ENCODE results near the gene MRPL44.

- TF ChIP-seq SIN3A (IDR thresholded peaks at IDR 0.05; ENCODE audit: borderline replicate concordance, insufficient read depth, low read length) = no peak
- TF ChIP-seq POLR2AphosphoS5 (IDR thresholded peaks at IDR 0.05; ENCODE audit: low read depth, low read length) = no peak
- TF ChIP-seq TAF1 (IDR thresholded peaks at IDR 0.05; ENCODE audit: borderline replicate concordance, insufficient read depth, low read length) = no peak
- TF ChIP-seq, protein P1, sequence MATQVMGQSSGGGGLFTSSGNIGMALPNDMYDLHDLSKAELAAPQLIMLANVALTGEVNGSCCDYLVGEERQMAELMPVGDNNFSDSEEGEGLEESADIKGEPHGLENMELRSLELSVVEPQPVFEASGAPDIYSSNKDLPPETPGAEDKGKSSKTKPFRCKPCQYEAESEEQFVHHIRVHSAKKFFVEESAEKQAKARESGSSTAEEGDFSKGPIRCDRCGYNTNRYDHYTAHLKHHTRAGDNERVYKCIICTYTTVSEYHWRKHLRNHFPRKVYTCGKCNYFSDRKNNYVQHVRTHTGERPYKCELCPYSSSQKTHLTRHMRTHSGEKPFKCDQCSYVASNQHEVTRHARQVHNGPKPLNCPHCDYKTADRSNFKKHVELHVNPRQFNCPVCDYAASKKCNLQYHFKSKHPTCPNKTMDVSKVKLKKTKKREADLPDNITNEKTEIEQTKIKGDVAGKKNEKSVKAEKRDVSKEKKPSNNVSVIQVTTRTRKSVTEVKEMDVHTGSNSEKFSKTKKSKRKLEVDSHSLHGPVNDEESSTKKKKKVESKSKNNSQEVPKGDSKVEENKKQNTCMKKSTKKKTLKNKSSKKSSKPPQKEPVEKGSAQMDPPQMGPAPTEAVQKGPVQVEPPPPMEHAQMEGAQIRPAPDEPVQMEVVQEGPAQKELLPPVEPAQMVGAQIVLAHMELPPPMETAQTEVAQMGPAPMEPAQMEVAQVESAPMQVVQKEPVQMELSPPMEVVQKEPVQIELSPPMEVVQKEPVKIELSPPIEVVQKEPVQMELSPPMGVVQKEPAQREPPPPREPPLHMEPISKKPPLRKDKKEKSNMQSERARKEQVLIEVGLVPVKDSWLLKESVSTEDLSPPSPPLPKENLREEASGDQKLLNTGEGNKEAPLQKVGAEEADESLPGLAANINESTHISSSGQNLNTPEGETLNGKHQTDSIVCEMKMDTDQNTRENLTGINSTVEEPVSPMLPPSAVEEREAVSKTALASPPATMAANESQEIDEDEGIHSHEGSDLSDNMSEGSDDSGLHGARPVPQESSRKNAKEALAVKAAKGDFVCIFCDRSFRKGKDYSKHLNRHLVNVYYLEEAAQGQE (IDR thresholded peaks at IDR 0.05; ENCODE audit: insufficient read depth in 1 of 2, low read depth in 2 of 2, low read length in 2 of 2) = no peak
- TF ChIP-seq FOXP2 (optimal IDR thresholded peaks at IDR 0.05; ENCODE audit: borderline replicate concordance, extremely low read depth, extremely low read length, insufficient read depth) = no peak
Measured at GRCh38 chr2:223969315-223969714, 12.1 kb downstream of the MRPL44 start.
